H9 (cell line): Measurements from ENCODE around the gene XPR1. TPM values are rescaled to one million over a fixed set of nuclear protein-coding genes. Genes with fewer than 3 reads are reported as not detected.

Experiments used
- DNase-seq: peaks from one replicate; pipeline ENCODE4 v3.0.0-alpha.2; 2017
- H2AFZ ChIP-seq: one replicate; pipeline ENCODE4 v1.6.1; 2013; ENCODE audit warnings: mild to moderate bottlenecking, low read length, control low read depth, moderate library complexity
- H2AK5ac ChIP-seq: 2 replicates; pipeline ENCODE4 v1.6.1; 2013; ENCODE audit warnings: low read length, control low read depth, mixed read lengths; ENCODE audit not compliant: insufficient read length
- H2BK120ac ChIP-seq: one replicate; pipeline ENCODE4 v1.6.1; 2013; ENCODE audit warnings: low read depth, mild to moderate bottlenecking, low read length, control low read depth, inconsistent platforms; ENCODE audit not compliant: poor library complexity, severe bottlenecking
- H2BK12ac ChIP-seq: 2 replicates; pipeline ENCODE4 v1.6.1; 2013; ENCODE audit warnings: low read length, control low read depth, mixed read lengths, low read depth; ENCODE audit not compliant: insufficient read length
- H2BK15ac ChIP-seq: 2 replicates; pipeline ENCODE4 v1.6.1; 2013; ENCODE audit warnings: low read depth, low read length, control low read depth
- H2BK20ac ChIP-seq: one replicate; pipeline ENCODE4 v1.6.1; 2013; ENCODE audit warnings: low read depth, mild to moderate bottlenecking, low read length, control low read depth, inconsistent platforms; ENCODE audit not compliant: poor library complexity, severe bottlenecking
- H2BK5ac ChIP-seq: 2 replicates; pipeline ENCODE4 v1.6.1; 2013; ENCODE audit warnings: low read length, control low read depth, mixed read lengths; ENCODE audit not compliant: insufficient read length
- H3K14ac ChIP-seq: 2 replicates; pipeline ENCODE4 v1.6.1; 2013; ENCODE audit warnings: low read length, control low read depth; ENCODE audit not compliant: insufficient read depth
- H3K18ac ChIP-seq: 2 replicates; pipeline ENCODE4 v1.6.1; 2013; ENCODE audit warnings: low read depth, mild to moderate bottlenecking, mixed read lengths, low read length, control low read depth; ENCODE audit not compliant: insufficient read length
- H3K23ac ChIP-seq: 2 replicates; pipeline ENCODE4 v1.6.1; 2013; ENCODE audit warnings: low read length, control low read depth, mixed read lengths, low read depth; ENCODE audit not compliant: insufficient read length
- H3K23me2 ChIP-seq: 2 replicates; pipeline ENCODE4 v1.6.1; 2013; ENCODE audit warnings: low read depth, mild to moderate bottlenecking, mixed read lengths, low read length, control low read depth; ENCODE audit not compliant: insufficient read length, poor library complexity, severe bottlenecking
- H3K27ac ChIP-seq: 2 replicates; pipeline ENCODE4 v1.5.1; 2013; ENCODE audit warnings: low read length, control low read depth, mixed read lengths, low read depth; ENCODE audit not compliant: insufficient read length
- H3K27me3 ChIP-seq: 2 replicates; pipeline ENCODE4 v1.6.1; 2013; ENCODE audit warnings: low read length, control low read depth, inconsistent platforms; ENCODE audit not compliant: insufficient read depth
- H3K4ac ChIP-seq: 2 replicates; pipeline ENCODE4 v1.6.1; 2013; ENCODE audit warnings: low read depth, mild to moderate bottlenecking, control low read depth, inconsistent platforms, low read length, moderate library complexity
- H3K4me1 ChIP-seq: 2 replicates; pipeline ENCODE4 v1.6.1; 2013; ENCODE audit warnings: low read length, control low read depth, inconsistent platforms; ENCODE audit not compliant: insufficient read depth
- H3K4me2 ChIP-seq: 2 replicates; pipeline ENCODE4 v1.6.1; 2013; ENCODE audit warnings: low read length, control low read depth, mixed read lengths; ENCODE audit not compliant: insufficient read length, insufficient read depth
- H3K56ac ChIP-seq: 2 replicates; pipeline ENCODE4 v1.6.1; 2013; ENCODE audit warnings: low read depth, mild to moderate bottlenecking, mixed read lengths, low read length, control low read depth; ENCODE audit not compliant: insufficient read length
- H3K79me1 ChIP-seq: 2 replicates; pipeline ENCODE4 v1.6.1; 2013; ENCODE audit warnings: low read depth, mild to moderate bottlenecking, moderate library complexity, low read length, control low read depth, inconsistent platforms; ENCODE audit not compliant: insufficient read depth, poor library complexity, severe bottlenecking
- H3K79me2 ChIP-seq: 2 replicates; pipeline ENCODE4 v1.6.1; 2013; ENCODE audit warnings: low read length, control low read depth, inconsistent platforms; ENCODE audit not compliant: insufficient read depth
- H3K9ac ChIP-seq: 2 replicates; pipeline ENCODE4 v1.6.1; 2013; ENCODE audit warnings: low read length, control low read depth, mixed read lengths; ENCODE audit not compliant: insufficient read length; ENCODE audit errors: extremely low read depth
- H3K9me3 ChIP-seq: one replicate; pipeline ENCODE4 v1.6.1; 2013; ENCODE audit warnings: low read depth, low read length, inconsistent platforms; ENCODE audit not compliant: control insufficient read depth
- H3T11ph ChIP-seq: one replicate; pipeline ENCODE4 v1.6.1; 2013; ENCODE audit warnings: mild to moderate bottlenecking, low read length, control low read depth, inconsistent platforms
- H4K20me1 ChIP-seq: one replicate; pipeline ENCODE4 v1.6.1; 2013; ENCODE audit not compliant: control insufficient read depth, insufficient read length, insufficient read depth
- H4K5ac ChIP-seq: 2 replicates; pipeline ENCODE4 v1.6.1; 2013; ENCODE audit warnings: low read depth, mild to moderate bottlenecking, mixed read lengths, low read length, control low read depth; ENCODE audit not compliant: insufficient read length
- H4K8ac ChIP-seq: replicated peaks from 2 replicates; pipeline ENCODE4 v1.6.1; 2013; ENCODE audit warnings: low read length, control low read depth, mixed read lengths, low read depth; ENCODE audit not compliant: insufficient read length
- H4K91ac ChIP-seq: 2 replicates; pipeline ENCODE4 v1.6.1; 2013; ENCODE audit warnings: low read depth, mild to moderate bottlenecking, moderate library complexity, mixed read lengths, low read length, control low read depth; ENCODE audit not compliant: insufficient read length
- H3K27ac Mint-ChIP-seq, 3 experiments: 2 replicates in 2 of 3; 3 replicates in 1 of 3; pipeline ENCODE4 v1.8.0; 2020 to 2021; ENCODE audit warnings: mixed read lengths in 3 of 3, mild to moderate bottlenecking in 1 of 3, moderate library complexity in 1 of 3
- H3K27me3 Mint-ChIP-seq: 2 replicates; pipeline ENCODE4 v1.8.0; 2021; ENCODE audit warnings: low read depth, mild to moderate bottlenecking, moderate library complexity, mixed read lengths
- H3K36me3 Mint-ChIP-seq, 3 experiments: 2 replicates in 2 of 3; 3 replicates in 1 of 3; pipeline ENCODE4 v1.8.0; 2020 to 2021; ENCODE audit warnings: low read depth in 3 of 3, mixed read lengths in 3 of 3; ENCODE audit not compliant: insufficient read depth in 1 of 3
- H3K4me1 Mint-ChIP-seq, 2 experiments: 2 replicates each; pipeline ENCODE4 v1.8.0; 2020; ENCODE audit warnings: mixed read lengths in 2 of 2
- H3K4me3 Mint-ChIP-seq, 2 experiments: 2 replicates in 1 of 2; 3 replicates in 1 of 2; pipeline ENCODE4 v1.8.0; 2020 to 2021; ENCODE audit warnings: mild to moderate bottlenecking in 2 of 2, mixed read lengths in 2 of 2, moderate library complexity in 1 of 2
- H3K9me3 Mint-ChIP-seq, 2 experiments: 2 replicates in 1 of 2; 3 replicates in 1 of 2; pipeline ENCODE4 v1.8.0; 2020; ENCODE audit warnings: mild to moderate bottlenecking in 2 of 2, mixed read lengths in 2 of 2, moderate library complexity in 1 of 2
- WGBS: extraction: QIAGEN DNeasy Blood & Tissue Kit; methylation state at CpG from one replicate; pipeline ENCODE4 v1.1.7; 2013; ENCODE audit warnings: missing lambda C conversion rate, low lambda C conversion rate, mixed read lengths; ENCODE audit not compliant: insufficient read length; ENCODE audit errors: extremely low coverage; 5-methylcytosine and 5-hydroxymethylcytosine counted together
- total RNA-seq: library from RNA; stranded (reverse); gene quantifications from 2 replicates; pipeline ENCODE4 v1.2.1, GENCODE V29; 2021
- TF ChIP-seq, protein P1 (sequence below): fragments of 200-600 bp; sonication (generic); conservative IDR thresholded peaks from 3 replicates; pipeline ENCODE4 v1.8.0; 2021; ENCODE audit warnings: antibody characterized with exemption, mild to moderate bottlenecking

XPR1 gene
- total RNA-seq, 1 experiment from 2014 or later: 34.1 TPM

DNA sequence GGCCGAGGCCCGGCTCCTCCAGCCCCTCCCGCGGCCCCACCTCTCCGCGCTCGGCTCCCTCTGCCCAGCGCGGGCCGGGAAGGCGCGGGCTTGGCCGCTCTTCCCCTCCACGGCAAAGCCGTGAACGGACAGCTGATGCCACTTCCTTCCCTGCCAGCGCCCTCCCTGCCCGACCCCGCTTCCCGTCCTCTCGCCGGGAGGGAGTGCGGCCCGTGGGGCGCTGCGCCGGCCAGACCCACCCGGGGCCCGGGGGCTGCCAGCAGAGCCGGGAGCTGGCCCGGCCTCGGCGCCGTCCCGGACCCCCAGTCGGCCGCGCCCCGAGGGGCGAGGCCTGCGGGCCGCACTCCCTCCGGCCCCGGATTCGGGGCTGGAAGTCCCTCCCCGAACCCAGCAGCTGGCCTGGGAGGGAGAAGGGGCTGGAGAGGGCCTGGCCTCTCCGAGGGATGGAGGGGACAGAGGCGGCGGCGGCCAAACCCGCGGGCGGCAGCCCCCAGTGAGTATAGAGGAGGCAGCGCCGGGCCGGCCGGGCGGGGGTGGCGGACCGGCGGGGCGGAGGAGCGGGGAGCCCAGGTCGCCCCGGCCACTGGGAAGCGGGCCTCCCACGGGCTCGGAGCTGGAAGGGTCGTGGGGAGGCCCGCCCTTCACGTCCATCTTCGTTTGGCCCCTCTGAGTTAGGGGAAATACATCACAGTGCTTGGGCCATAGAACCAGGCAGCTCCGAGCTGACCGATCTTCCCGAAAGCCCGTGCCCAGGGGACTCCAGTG, 281.2 kb downstream of the XPR1 start, which contains the start of gene KIAA1614:
TSS of gene KIAA1614 (plus strand) at position 97 of the 765 bp plus-strand sequence. CDS start at position 444, 347 bp downstream.
- H2BK5ac ChIP-seq: no peak within 1 kb of the TSS
- no peak within 1 kb of the TSS for H2BK12ac ChIP-seq
- TF ChIP-seq, protein P1, sequence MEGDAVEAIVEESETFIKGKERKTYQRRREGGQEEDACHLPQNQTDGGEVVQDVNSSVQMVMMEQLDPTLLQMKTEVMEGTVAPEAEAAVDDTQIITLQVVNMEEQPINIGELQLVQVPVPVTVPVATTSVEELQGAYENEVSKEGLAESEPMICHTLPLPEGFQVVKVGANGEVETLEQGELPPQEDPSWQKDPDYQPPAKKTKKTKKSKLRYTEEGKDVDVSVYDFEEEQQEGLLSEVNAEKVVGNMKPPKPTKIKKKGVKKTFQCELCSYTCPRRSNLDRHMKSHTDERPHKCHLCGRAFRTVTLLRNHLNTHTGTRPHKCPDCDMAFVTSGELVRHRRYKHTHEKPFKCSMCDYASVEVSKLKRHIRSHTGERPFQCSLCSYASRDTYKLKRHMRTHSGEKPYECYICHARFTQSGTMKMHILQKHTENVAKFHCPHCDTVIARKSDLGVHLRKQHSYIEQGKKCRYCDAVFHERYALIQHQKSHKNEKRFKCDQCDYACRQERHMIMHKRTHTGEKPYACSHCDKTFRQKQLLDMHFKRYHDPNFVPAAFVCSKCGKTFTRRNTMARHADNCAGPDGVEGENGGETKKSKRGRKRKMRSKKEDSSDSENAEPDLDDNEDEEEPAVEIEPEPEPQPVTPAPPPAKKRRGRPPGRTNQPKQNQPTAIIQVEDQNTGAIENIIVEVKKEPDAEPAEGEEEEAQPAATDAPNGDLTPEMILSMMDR: no peak
- no peak within 1 kb of the TSS for H3K27ac ChIP-seq
- no peak within 1 kb of the TSS for H2AK5ac ChIP-seq
- no peak within 1 kb of the TSS for H3K56ac ChIP-seq
- H3K36me3 Mint-ChIP-seq: peaks cover 0 to 3% (median 0%) of the 10 kb centered on the region in 3 experiments; a peak in 1 of 7 replicates
- WGBS: no CpG with 5 or more reads among the region's 76 CpGs
- no peak within 1 kb of the TSS for H4K5ac ChIP-seq
- no peak within 1 kb of the TSS for H3K23ac ChIP-seq
- H3K9me3 ChIP-seq: no peaks in the 10 kb centered on the region
- no peak within 1 kb of the TSS for H3T11ph ChIP-seq
- no peak within 1 kb of the TSS for H2BK120ac ChIP-seq
- peaks cover 34% of the 10 kb centered on the region for H3K27me3 Mint-ChIP-seq
- peak within 1 kb of the TSS; percentile 89 for H3K14ac ChIP-seq
- H4K8ac ChIP-seq: no peak within 1 kb of the TSS
- H3K9ac ChIP-seq: peak within 1 kb of the TSS; percentile 33
- no peaks in the 10 kb centered on the region for H3K9me3 Mint-ChIP-seq
- H2BK15ac ChIP-seq: no peak within 1 kb of the TSS
- no peak within 1 kb of the TSS for H3K4ac ChIP-seq
- H2BK20ac ChIP-seq: no peak within 1 kb of the TSS
- no peaks in the 10 kb centered on the region for H3K79me1 ChIP-seq
- no peak within 1 kb of the TSS for H2AFZ ChIP-seq
- peak; percentile 46 for DNase-seq
- no peaks in the 10 kb centered on the region for H4K20me1 ChIP-seq
- H3K4me1 ChIP-seq: no peaks in the 10 kb centered on the region; the same call in 1 of the 2 replicates
- H3K4me3 Mint-ChIP-seq: peak within 1 kb of the TSS; percentile 71 to 89
- no peaks in the 10 kb centered on the region for H3K27me3 ChIP-seq
- peaks cover 7% of the 10 kb centered on the region for H3K23me2 ChIP-seq
- peaks cover 16 to 36% of the 10 kb centered on the region in 2 experiments for H3K4me1 Mint-ChIP-seq
- H4K91ac ChIP-seq: no peak within 1 kb of the TSS
- H3K79me2 ChIP-seq: no peaks in the 10 kb centered on the region
- H3K27ac Mint-ChIP-seq: peak within 1 kb of the TSS in 2 of 3 experiments; percentile 15 to 31; a peak in 1 of 7 replicates
- H3K18ac ChIP-seq: peak within 1 kb of the TSS; percentile 8
- H3K4me2 ChIP-seq: peak within 1 kb of the TSS; percentile 51
